Skin of body (tissue), 2 donors: ENCODE data around the gene P3H4. TPM values are rescaled to one million over a fixed set of nuclear protein-coding genes. Genes with fewer than 3 reads are reported as not detected.

ENCODE experiments used
- DNase-seq: peaks from one replicate; lab custom pipeline; 2025; lab: John Stamatoyannopoulos, UW
- total RNA-seq: library from RNA; depleted of rRNA; stranded (reverse); fragments of >200 nt; gene quantifications from one replicate; pipeline ENCODE4 v1.2.3, GENCODE V29; 2014

The P3H4 gene
- total RNA-seq, 1 donor from 2014 or later = 27.9 TPM

DNA sequence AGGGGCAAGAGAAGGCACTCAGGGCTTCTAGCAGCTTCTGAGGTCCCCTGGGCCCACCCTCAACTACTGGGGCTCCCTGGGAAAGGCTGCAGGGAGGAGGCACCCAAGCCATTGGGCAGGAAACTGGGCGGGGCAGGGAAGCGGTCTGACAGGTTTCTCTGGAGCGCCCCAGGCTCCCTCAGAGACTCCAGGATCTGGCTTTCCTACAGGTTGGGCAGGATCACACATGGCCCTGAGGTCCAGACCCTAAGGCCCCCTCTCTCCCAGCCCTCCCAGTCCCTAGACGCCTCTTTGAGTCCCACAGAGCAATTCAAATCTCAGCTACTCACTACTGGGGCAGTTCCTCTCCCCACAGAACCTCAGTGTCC lies 39.5 kb downstream of the P3H4 start:
- no peak for DNase-seq

- no peak for DNase-seq
Measured at GRCh38 chr17:41771389-41772206, 40.2 kb downstream of the P3H4 start.

DNA sequence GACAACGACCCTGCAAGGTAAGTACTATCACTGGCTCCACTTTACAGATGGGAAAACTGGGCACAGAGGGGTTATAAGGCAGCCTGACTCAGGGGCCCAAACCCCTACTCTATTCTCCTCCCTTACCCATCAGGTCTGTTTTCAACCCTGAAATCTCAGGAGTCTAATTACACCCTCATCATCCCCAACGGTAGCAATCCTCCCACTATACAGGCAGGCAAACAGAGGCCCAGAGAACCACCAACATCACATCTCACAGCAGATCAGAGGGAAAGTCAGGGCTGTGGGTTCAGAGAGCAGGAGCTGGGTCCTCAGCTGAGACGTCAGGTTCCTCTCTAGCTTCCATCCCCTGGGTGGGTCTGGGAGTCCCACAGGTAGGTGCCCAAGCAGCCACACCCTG lies 41.8 kb downstream of the P3H4 start:
- DNase-seq = no peak

- DNase-seq = no peak
Measured at GRCh38 chr17:41769346-41769862, 42.3 kb downstream of the P3H4 start.

- DNase-seq = no peak
Measured at GRCh38 chr17:41768682-41769288, 43.0 kb downstream of the P3H4 start.

GRCh38 chr17:41767324-41768042 lies 44.3 kb downstream of the P3H4 start:
- no peak for DNase-seq

GRCh38 chr17:41766135-41766534 lies 45.6 kb downstream of the P3H4 start:
- no peak for DNase-seq

- DNase-seq = no peak
Measured at GRCh38 chr17:41763327-41763726, 48.4 kb downstream of the P3H4 start.

DNA sequence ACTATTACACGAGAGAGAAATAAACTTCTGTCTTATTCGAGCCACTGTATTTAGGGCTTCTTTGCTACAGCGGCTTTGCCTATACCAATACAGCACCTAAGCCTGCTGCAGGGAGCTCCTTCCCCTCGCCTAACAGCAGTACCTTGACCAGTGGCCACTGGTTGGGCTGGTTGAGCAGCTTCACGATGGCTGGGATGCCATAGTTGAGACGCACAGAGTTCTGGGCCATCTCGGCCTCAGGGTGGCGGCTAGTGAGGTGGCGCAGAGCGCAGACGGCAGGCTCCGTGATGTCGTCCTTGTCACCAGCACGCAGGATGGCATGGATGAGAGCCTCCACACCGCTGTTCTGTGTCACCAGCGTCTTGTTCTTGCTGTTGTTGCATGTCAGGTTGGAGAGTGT lies 48.9 kb downstream of the P3H4 start:
- DNase-seq = no peak

- no peak for DNase-seq
Measured at GRCh38 chr17:41762391-41762790, 49.4 kb downstream of the P3H4 start.

GRCh38 chr17:41760878-41761277 lies 50.9 kb downstream of the P3H4 start:
- DNase-seq = no peak

DNA sequence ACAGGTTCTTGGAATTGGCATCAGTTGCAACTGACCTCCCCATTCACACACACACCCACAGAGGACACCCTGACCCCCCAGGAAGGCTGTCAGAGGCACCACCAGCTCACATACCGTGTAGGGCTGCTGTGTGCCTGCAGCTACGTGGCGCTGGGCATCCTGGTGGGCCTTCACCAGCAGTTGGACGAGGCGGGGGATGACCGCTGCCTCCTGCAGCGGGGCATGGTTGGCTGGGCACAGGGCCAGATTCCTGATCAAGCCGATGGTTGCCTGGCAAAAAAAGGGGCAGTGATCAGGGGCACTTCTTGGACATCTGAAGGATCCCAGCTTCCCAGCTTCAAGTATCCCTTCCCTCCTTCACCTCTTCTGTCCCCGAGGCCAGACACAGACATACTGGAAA lies 53.1 kb downstream of the P3H4 start:
- DNase-seq = no peak

GRCh38 chr17:41754066-41754465 lies 57.7 kb downstream of the P3H4 start:
- no peak for DNase-seq

Other genes starting within 250 kb of the P3H4 start
- gene KRT9, start 239.9 kb downstream of the P3H4 start, total RNA-seq = 0.79 TPM
- gene KRT14, start 225.1 kb downstream of the P3H4 start, total RNA-seq = 763 TPM
- gene KRT16, start 199.2 kb downstream of the P3H4 start, total RNA-seq = 142 TPM
- gene KRT17, start 187.4 kb downstream of the P3H4 start, total RNA-seq = 1,205 TPM
- 136 TPM for gene EIF1, start 123.1 kb downstream of the P3H4 start, total RNA-seq
- not detected for gene GAST, start 99.6 kb downstream of the P3H4 start, total RNA-seq
- 0.49 TPM for gene HAP1, start 77.3 kb downstream of the P3H4 start, total RNA-seq
- gene JUP, start 25.2 kb downstream of the P3H4 start, total RNA-seq = 163 TPM
- gene FKBP10, start 1.1 kb upstream of the P3H4 start, total RNA-seq = 97.2 TPM
- 43.6 TPM for gene NT5C3B, start 24.3 kb upstream of the P3H4 start, total RNA-seq
- gene KLHL10, start 25.9 kb upstream of the P3H4 start, total RNA-seq = 0.20 TPM
- gene KLHL11, start 53.5 kb upstream of the P3H4 start, total RNA-seq = 25.8 TPM
- gene ACLY, start 107.0 kb upstream of the P3H4 start, total RNA-seq = 106 TPM
- gene ODAD4, start 118.7 kb upstream of the P3H4 start, total RNA-seq = 0.89 TPM
- gene CNP, start 154.8 kb upstream of the P3H4 start, total RNA-seq = 34.0 TPM
- gene DNAJC7, start 205.5 kb upstream of the P3H4 start, total RNA-seq = 74.8 TPM
- 21.5 TPM for gene NKIRAS2, start 208.1 kb upstream of the P3H4 start, total RNA-seq
- 1.8 TPM for gene C17orf113, start 238.7 kb upstream of the P3H4 start, total RNA-seq